Vagina (tissue), 2 donors: ENCODE results near the gene CENPO.

Source experiments
- POLR2A ChIP-seq, 2 donors: fragments of 450-650 bp; IDR thresholded peaks; one replicate each; pipeline ENCODE4 v1.6.1; 2017; ENCODE audit warnings: antibody characterized with exemption in 2 of 2, mild to moderate bottlenecking in 2 of 2, moderate library complexity in 2 of 2
- POLR2AphosphoS5 ChIP-seq, 2 donors: sonication (generic); formaldehyde crosslinking; IDR thresholded peaks; one replicate each; pipeline ENCODE4 v1.9.0; 2017; ENCODE audit warnings: antibody characterized with exemption in 2 of 2, mild to moderate bottlenecking in 2 of 2, low read depth in 1 of 2; ENCODE audit not compliant: insufficient read depth in 1 of 2
- TF ChIP-seq, protein P1 (sequence below), 3 experiments: fragments of 450-650 bp in 2 of 3; fragments of 200-600 bp in 1 of 3; sonication (generic) in 1 of 3; IDR thresholded peaks; one replicate each; pipeline ENCODE4 v1.5.1; 2017 to 2019; ENCODE audit warnings: antibody characterized with exemption in 3 of 3, mild to moderate bottlenecking in 2 of 3, moderate library complexity in 2 of 3

DNA sequence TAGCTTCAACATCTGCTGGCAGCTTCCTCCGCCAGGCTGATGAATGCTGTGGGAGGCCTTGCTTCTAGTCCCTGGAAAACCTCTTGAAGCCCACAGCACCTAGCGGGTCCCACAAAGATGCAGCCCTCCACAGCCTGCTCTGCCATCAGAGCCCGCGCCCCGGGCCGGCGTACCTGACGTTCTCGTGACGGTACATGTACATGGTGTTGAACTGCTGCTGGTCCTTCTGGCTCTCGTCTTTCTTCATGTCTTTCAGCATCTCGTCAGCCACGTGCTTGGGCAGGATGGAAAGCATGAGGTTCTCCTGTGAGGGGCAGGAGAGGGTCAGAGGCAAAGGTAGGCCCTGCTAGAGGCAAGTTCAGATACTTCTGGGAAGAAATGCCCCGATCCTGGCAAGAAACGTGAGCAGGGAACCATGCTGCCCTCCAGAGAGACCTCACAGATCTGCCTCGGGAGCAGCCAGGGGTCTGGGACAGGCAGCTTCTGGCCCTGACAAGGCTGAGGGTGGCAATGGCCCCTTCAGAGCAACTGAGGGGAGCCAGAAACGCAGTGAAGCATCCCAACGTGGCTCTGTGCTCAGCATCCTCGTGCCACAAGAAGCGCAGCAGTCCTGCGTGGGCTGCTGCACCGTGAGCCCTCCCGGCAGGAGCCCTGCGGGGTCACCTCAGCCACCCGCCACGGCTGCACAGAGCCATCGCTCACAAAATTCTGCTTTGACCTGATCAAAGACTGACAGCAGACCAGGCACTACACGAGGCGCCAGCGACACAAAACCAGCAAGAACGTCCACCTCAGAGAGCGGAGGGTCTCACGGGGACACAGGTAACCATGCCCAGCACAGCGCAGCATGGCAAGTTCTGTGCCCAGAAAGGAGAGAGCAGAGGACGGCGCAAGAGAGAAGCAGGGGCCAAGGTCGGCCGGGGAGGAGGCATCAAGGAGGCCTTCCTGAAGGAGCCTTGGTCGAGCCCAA lies 49.1 kb downstream of the CENPO start:
- TF ChIP-seq, protein P1, sequence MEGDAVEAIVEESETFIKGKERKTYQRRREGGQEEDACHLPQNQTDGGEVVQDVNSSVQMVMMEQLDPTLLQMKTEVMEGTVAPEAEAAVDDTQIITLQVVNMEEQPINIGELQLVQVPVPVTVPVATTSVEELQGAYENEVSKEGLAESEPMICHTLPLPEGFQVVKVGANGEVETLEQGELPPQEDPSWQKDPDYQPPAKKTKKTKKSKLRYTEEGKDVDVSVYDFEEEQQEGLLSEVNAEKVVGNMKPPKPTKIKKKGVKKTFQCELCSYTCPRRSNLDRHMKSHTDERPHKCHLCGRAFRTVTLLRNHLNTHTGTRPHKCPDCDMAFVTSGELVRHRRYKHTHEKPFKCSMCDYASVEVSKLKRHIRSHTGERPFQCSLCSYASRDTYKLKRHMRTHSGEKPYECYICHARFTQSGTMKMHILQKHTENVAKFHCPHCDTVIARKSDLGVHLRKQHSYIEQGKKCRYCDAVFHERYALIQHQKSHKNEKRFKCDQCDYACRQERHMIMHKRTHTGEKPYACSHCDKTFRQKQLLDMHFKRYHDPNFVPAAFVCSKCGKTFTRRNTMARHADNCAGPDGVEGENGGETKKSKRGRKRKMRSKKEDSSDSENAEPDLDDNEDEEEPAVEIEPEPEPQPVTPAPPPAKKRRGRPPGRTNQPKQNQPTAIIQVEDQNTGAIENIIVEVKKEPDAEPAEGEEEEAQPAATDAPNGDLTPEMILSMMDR (IDR thresholded peaks at IDR 0.05): no peak
- TF ChIP-seq POLR2A (IDR thresholded peaks at IDR 0.05): no peak
- no peak for TF ChIP-seq POLR2AphosphoS5 (IDR thresholded peaks at IDR 0.05; ENCODE audit: insufficient read depth in 1 of 2, low read depth in 1 of 2)
